Erythroblast (primary cell): ENCODE measurements around the gene GBX1.

Experiments used
- GATA1 ChIP-seq: IDR thresholded peaks from 2 replicates; pipeline ENCODE4 v1.6.1; 2011; ENCODE audit warnings: low read depth, mild to moderate bottlenecking, control low read depth, low read length, moderate library complexity
- POLR2A ChIP-seq: IDR thresholded peaks from 2 replicates; pipeline ENCODE4 v1.6.1; 2011; ENCODE audit warnings: mild to moderate bottlenecking, low read length

GRCh38 chr7:151138153-151138851 lies 29.2 kb downstream of the GBX1 start:
- no peak for TF ChIP-seq POLR2A
- no peak for TF ChIP-seq GATA1
